GM12878 (cell line): Measurements from ENCODE around the gene TEAD4. TPM values are rescaled to one million over a fixed set of nuclear protein-coding genes. Genes with fewer than 3 reads are reported as not detected.

ENCODE experiments used
- ATAC-seq: fragments of 200-7000 bp; cut with Tn5 transposase; 3 replicates; pipeline ENCODE4 v1.9.1; 2020; ENCODE audit warnings: mild to moderate bottlenecking, moderate library complexity
- BruUV-seq: library from RNA; stranded (reverse); fragments of 400-500 nt; replicated peaks from 2 replicates; lab custom pipeline; 2021; lab: Mats Ljungman, UMichigan
- CTCF ChIA-PET: fragments of 300-600 bp; sonication (Branson Sonifier 250); formaldehyde crosslinking; extraction: SDS; loops from one replicate; lab custom pipeline; 2021; ENCODE audit warnings: inconsistent platforms; lab: Yijun Ruan, JAX
- POLR2A ChIA-PET: fragments of 350-600 bp; formaldehyde crosslinking; extraction: SDS; loops from one replicate; lab custom pipeline; 2021; ENCODE audit warnings: inconsistent platforms; lab: Charles Lee
- RAD21 ChIA-PET: fragments of 300-600 bp; sonication (Branson Sonifier 250); formaldehyde crosslinking; loops from one replicate; lab custom pipeline; 2023; ENCODE audit warnings: antibody characterized with exemption; ENCODE audit not compliant: unreplicated experiment; lab: Charles Lee
- SMC1A ChIA-PET: fragments of 300-600 bp; sonication (Branson Sonifier 250); formaldehyde crosslinking; loops from one replicate; lab custom pipeline; 2023; ENCODE audit not compliant: unreplicated experiment, uncharacterized antibody; lab: Charles Lee
- DNase-seq: peaks from one replicate; pipeline ENCODE4 v3.0.0-alpha.2; 2011; ENCODE audit warnings: low read depth, low spot score
- FAIRE-seq: peaks from 3 replicates; lab custom pipeline; 2011; peaks lifted over from hg19 to GRCh38; lab: Jason Lieb, UNC
- H2AFZ ChIP-seq: 2 replicates; pipeline ENCODE4 v1.6.0; 2011; ENCODE audit warnings: low read depth, low read length, control low read depth; ENCODE audit not compliant: control insufficient read depth
- H3K27ac ChIP-seq: 2 replicates; pipeline ENCODE4 v1.5.1; 2011; ENCODE audit warnings: control low read depth; ENCODE audit not compliant: control insufficient read depth, insufficient read depth
- H3K27me3 ChIP-seq, 2 experiments: replicated peaks in 1 of 2; 2 replicates each; pipeline versions ENCODE4 v1.6.0 to v1.6.1; 2011; ENCODE audit warnings: low read length in 1 of 2; ENCODE audit not compliant: control insufficient read depth in 2 of 2, insufficient read depth in 2 of 2
- H3K36me3 ChIP-seq, 2 experiments: 2 replicates each; pipeline ENCODE4 v1.5.1; 2011; ENCODE audit warnings: low read length in 1 of 2; ENCODE audit not compliant: control insufficient read depth in 2 of 2, insufficient read depth in 2 of 2
- H3K4me1 ChIP-seq: 2 replicates; pipeline ENCODE4 v1.6.1; 2011; ENCODE audit warnings: mild to moderate bottlenecking, low read length, moderate library complexity, mixed read lengths; ENCODE audit not compliant: control insufficient read depth, insufficient read depth
- H3K4me2 ChIP-seq: 2 replicates; pipeline ENCODE4 v1.6.0; 2011; ENCODE audit warnings: control low read depth; ENCODE audit not compliant: control insufficient read depth, insufficient read depth
- H3K4me3 ChIP-seq: fragments of 200-600 bp; sonication (generic); 2 replicates; pipeline ENCODE4 v1.5.1; 2016
- H3K79me2 ChIP-seq: 2 replicates; pipeline ENCODE4 v1.6.0; 2011; ENCODE audit warnings: low read length; ENCODE audit not compliant: control insufficient read depth, insufficient read depth
- H3K9ac ChIP-seq: 2 replicates; pipeline ENCODE4 v1.8.0; 2011; ENCODE audit warnings: low read length, control low read depth, mixed read lengths; ENCODE audit not compliant: control insufficient read depth, insufficient read depth
- H3K9me3 ChIP-seq: replicated peaks from 3 replicates; pipeline ENCODE4 v1.5.1; 2011; ENCODE audit warnings: mild to moderate bottlenecking, low read length; ENCODE audit not compliant: control insufficient read depth, insufficient read depth
- H4K20me1 ChIP-seq: 2 replicates; pipeline ENCODE4 v1.6.0; 2011; ENCODE audit not compliant: control insufficient read depth, insufficient read depth
- CBFB ChIP-seq: IDR thresholded peaks from 2 replicates; pipeline ENCODE4 v1.6.1; 2016; ENCODE audit warnings: antibody characterized with exemption, low read depth
- CHD1 ChIP-seq: IDR thresholded peaks from 2 replicates; pipeline ENCODE4 v1.6.1; 2012; ENCODE audit warnings: low read depth, low read length, improper control_type of control experiment
- ELK1 ChIP-seq: IDR thresholded peaks from 2 replicates; pipeline ENCODE4 v1.6.1; 2012; ENCODE audit warnings: low read depth, low read length, improper control_type of control experiment
- ESRRA ChIP-seq: IDR thresholded peaks from 2 replicates; pipeline ENCODE4 v1.6.1; 2012; ENCODE audit warnings: mild to moderate bottlenecking, low read length, improper control_type of control experiment
- POLR2A ChIP-seq: IDR thresholded peaks from 2 replicates; pipeline ENCODE4 v1.6.1; 2011; ENCODE audit warnings: low read depth, mild to moderate bottlenecking, low read length
- RAD21 ChIP-seq: IDR thresholded peaks from 2 replicates; pipeline ENCODE4 v1.6.1; 2011; ENCODE audit warnings: mild to moderate bottlenecking, low read depth, low read length, moderate library complexity; ENCODE audit not compliant: insufficient read depth
- RBBP5 ChIP-seq: fragments of 200-600 bp; sonication (generic); conservative IDR thresholded peaks from 2 replicates; pipeline ENCODE4 v1.6.1; 2016
- SIN3A ChIP-seq: IDR thresholded peaks from 2 replicates; pipeline ENCODE4 v1.6.1; 2012; ENCODE audit warnings: low read depth, low read length, improper control_type of control experiment
- SREBF2 ChIP-seq: IDR thresholded peaks from 2 replicates; pipeline ENCODE4 v1.6.1; 2012; ENCODE audit warnings: mild to moderate bottlenecking, low read length
- TAF1 ChIP-seq: IDR thresholded peaks from 2 replicates; pipeline ENCODE4 v1.6.1; 2011; ENCODE audit warnings: mild to moderate bottlenecking, low read depth, low read length, borderline replicate concordance
- TARDBP ChIP-seq: IDR thresholded peaks from 2 replicates; pipeline ENCODE4 v1.6.1; 2016; ENCODE audit warnings: borderline replicate concordance
- TBL1XR1 ChIP-seq: IDR thresholded peaks from 2 replicates; pipeline ENCODE4 v1.6.1; 2012; ENCODE audit warnings: low read depth, low read length, improper control_type of control experiment
- ZBTB4 ChIP-seq: fragments of 450-650 bp; formaldehyde crosslinking; IDR thresholded peaks from 2 replicates; pipeline ENCODE4 v1.4.0; 2022; ENCODE audit warnings: mild to moderate bottlenecking, moderate library complexity
- WGBS: methylation state at CpG from one replicate; pipeline ENCODE4 v1.1.6; 2016; ENCODE audit warnings: low lambda C conversion rate; ENCODE audit not compliant: insufficient replicate concordance, insufficient coverage; ENCODE audit errors: missing lambda C conversion rate; 5-methylcytosine and 5-hydroxymethylcytosine counted together
- in situ Hi-C: fragments of 300-500 bp; cut with MboI; formaldehyde crosslinking; loops from 9 replicates; pipeline ENCODE4 v1.14.3; 2018; ENCODE audit warnings: mixed read lengths
- intact Hi-C: fragments of 100-400 bp; cut with micrococcal nuclease; formaldehyde crosslinking; loops from one replicate; pipeline ENCODE4 v1.14.2; 2022; ENCODE audit not compliant: unreplicated experiment
- polyA plus RNA-seq, 11 experiments: library from polyadenylated mRNA; depleted of rRNA in 4 of 11; unstranded in 6 of 11; stranded (reverse) in 5 of 11; fragments of >200 nt; fragmentation: Nextera tagmentation in 4 of 11; fragmentation: Illumina TruSeq in 1 of 11; extraction: Ambion mirVana in 4 of 11; extraction: Trizol in 1 of 11; gene quantifications; 1 replicate in 1 of 11; 2 replicates in 10 of 11; pipeline versions ENCODE4 v1.2.1 to v1.2.3, GENCODE V29; 2011 to 2016; ENCODE audit warnings: inconsistent platforms in 2 of 11, missing spikeins in 2 of 11, low read depth in 1 of 11
- total RNA-seq, 4 experiments: library from RNA; depleted of rRNA in 3 of 4; stranded (reverse); fragments of >200 nt in 3 of 4; fragmentation: Illumina TruSeq in 1 of 4; extraction: Trizol in 1 of 4; gene quantifications; 2 replicates each; pipeline versions ENCODE4 v1.2.1 to v1.2.3, GENCODE V29; 2013 to 2021

Gene TEAD4
- total and polyA plus RNA-seq, 10 of the 15 experiments (the other 5 are each of a cell fraction or from before 2014, with no cell fraction given): 0.04 to 0.68 (median 0.31) TPM; not detected in 4

DNA sequence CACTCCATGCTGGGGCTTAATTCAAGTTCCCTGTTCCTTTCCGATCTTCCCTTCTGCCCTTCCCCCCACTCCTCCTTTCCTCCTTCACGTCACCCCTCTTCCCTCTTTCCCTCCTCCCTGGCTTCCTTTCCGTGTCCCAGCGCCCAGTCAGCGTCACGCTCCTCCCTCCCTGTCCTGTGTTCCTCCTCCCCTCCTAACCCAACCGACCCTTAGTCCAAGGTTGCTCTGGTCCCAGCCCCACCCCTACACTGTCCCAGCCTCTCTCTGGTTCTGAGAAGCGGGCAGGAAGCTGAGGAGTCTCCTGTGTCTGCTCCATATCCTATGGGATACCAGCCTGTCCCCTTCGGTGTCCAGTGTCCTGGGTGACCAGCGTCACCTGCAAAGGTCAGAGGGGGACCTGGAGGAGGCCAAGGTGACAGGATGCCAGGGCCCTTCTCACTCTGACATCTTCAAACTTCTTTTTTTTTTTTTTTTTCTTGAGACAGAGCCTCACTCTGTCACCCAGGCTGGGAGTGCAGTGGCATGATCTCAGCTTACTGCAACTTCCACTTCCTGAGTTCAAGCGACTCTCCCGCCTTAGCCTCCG lies 61.7 kb downstream of the TEAD4 start:
- TF ChIP-seq TAF1: no peak
- TF ChIP-seq RAD21: no peak
- no peak for TF ChIP-seq POLR2A
- no peak for TF ChIP-seq ZBTB4 (CRISPR knock-in tag)
- no peak for TF ChIP-seq SREBF2
- no peak for TF ChIP-seq TARDBP
- no peak for TF ChIP-seq CHD1
- no peak for TF ChIP-seq ELK1
- no peak for TF ChIP-seq ESRRA
- TF ChIP-seq CBFB: no peak
- no peak for TF ChIP-seq TBL1XR1
- no peak for TF ChIP-seq SIN3A
- TF ChIP-seq RBBP5: no peak
- TF ChIP-seq, all 136 proteins: peak for 0
- SMC1A ChIA-PET: no interaction called here
- H4K20me1 ChIP-seq: no peaks in the 10 kb centered on the region
- 66% methylated on average over 7 of the region's 13 CpGs for WGBS
- intact Hi-C loops: no loop called here
- POLR2A ChIA-PET: no interaction called here
- CTCF ChIA-PET: no interaction called here
- DNase-seq (no peak), ATAC-seq (no peak), FAIRE-seq (no peak)
- in situ Hi-C loops: no loop called here
- RAD21 ChIA-PET: interaction anchor here (0.7 kb wide), 1 partner anchor 20 kb away, joined by 4 read pairs; no protein-coding TSS in a partner anchor
- H3K4me3 ChIP-seq: no peak overlapping the region
- H3K79me2 ChIP-seq: no peaks in the 10 kb centered on the region
- no peak overlapping the region for H3K9ac ChIP-seq
- no peak overlapping the region for H2AFZ ChIP-seq
- no peaks in the 10 kb centered on the region for H3K36me3 ChIP-seq
- H3K4me2 ChIP-seq: no peak overlapping the region
- no peak overlapping the region for H3K27ac ChIP-seq
- no TSS peak for BruUV-seq
- no peaks in the 10 kb centered on the region for H3K9me3 ChIP-seq
- H3K4me1 ChIP-seq: no peaks in the 10 kb centered on the region
- H3K27me3 ChIP-seq: no peaks in the 10 kb centered on the region; a peak in 1 of 4 replicates
